Amygdala (tissue), 56 donors: ENCODE data around the gene PLTP.

Source experiments
- DNase-seq, 56 donors: peaks; one replicate each; lab custom pipeline; 2025; lab: John Stamatoyannopoulos, UW

PLTP gene

GRCh38 chr20:45852326-45852725 is 59.6 kb downstream of the PLTP start:
- DNase-seq: no peak

GRCh38 chr20:45851501-45851900 is 60.5 kb downstream of the PLTP start:
- DNase-seq: no peak

GRCh38 chr20:45850926-45851325 is 61.0 kb downstream of the PLTP start:
- no peak for DNase-seq

- no peak for DNase-seq
Measured at GRCh38 chr20:45850238-45850637, 61.7 kb downstream of the PLTP start.

- no peak for DNase-seq
Measured at GRCh38 chr20:45848969-45849582, 62.9 kb downstream of the PLTP start.
